DOHH2 (cell line): Measurements from ENCODE around the gene RAB7A.
A peak's percentile ranks its signal among the peaks of the same experiment; 100 is the strongest.
"Not testable (repeated sequence)": the region's sequence is repeated elsewhere in the genome, so short reads cannot be mapped to it uniquely, and the experiment has no call there.

Experiments used
- H3F3A ChIP-seq: fragments of 200-600 bp; sonication (generic), shearing (Covaris generic); 2 replicates; pipeline ENCODE4 v1.6.0; 2016; ENCODE audit warnings: antibody characterized with exemption, mild to moderate bottlenecking; ENCODE audit not compliant: control insufficient read depth, insufficient read depth
- H3K27ac ChIP-seq: fragments of 200-600 bp; sonication (generic); 2 replicates; pipeline ENCODE4 v1.5.1; 2014; ENCODE audit warnings: low read depth, mild to moderate bottlenecking, low read length, moderate library complexity
- H3K27me3 ChIP-seq: fragments of 200-600 bp; sonication (generic); 2 replicates; pipeline ENCODE4 v1.6.1; 2014; ENCODE audit warnings: mild to moderate bottlenecking, low read length, mixed read lengths; ENCODE audit not compliant: control insufficient read depth
- H3K36me3 ChIP-seq: fragments of 200-600 bp; sonication (generic); 2 replicates; pipeline ENCODE4 v1.6.1; 2014; ENCODE audit warnings: mild to moderate bottlenecking, low read length, moderate library complexity, mixed read lengths; ENCODE audit not compliant: control insufficient read depth
- H3K4me1 ChIP-seq: fragments of 200-600 bp; sonication (generic); 2 replicates; pipeline ENCODE4 v1.6.1; 2014; ENCODE audit warnings: mild to moderate bottlenecking, low read length, mixed read lengths; ENCODE audit not compliant: control insufficient read depth
- H3K4me2 ChIP-seq: fragments of 200-600 bp; sonication (generic); 2 replicates; pipeline ENCODE4 v1.6.0; 2014; ENCODE audit warnings: mild to moderate bottlenecking, low read length, moderate library complexity
- H3K4me3 ChIP-seq: fragments of 200-600 bp; sonication (generic); 2 replicates; pipeline ENCODE4 v1.5.1; 2014; ENCODE audit warnings: mild to moderate bottlenecking, low read length, mixed read lengths
- H3K79me2 ChIP-seq: fragments of 200-600 bp; sonication (generic); 2 replicates; pipeline ENCODE4 v1.6.1; 2014; ENCODE audit warnings: mild to moderate bottlenecking, low read length, mixed read lengths; ENCODE audit not compliant: control insufficient read depth
- H3K9me2 ChIP-seq: fragments of 200-600 bp; sonication (generic); replicated peaks from 2 replicates; pipeline ENCODE4 v1.6.1; 2014; ENCODE audit warnings: mild to moderate bottlenecking, low read length, mixed read lengths; ENCODE audit not compliant: control insufficient read depth
- H3K9me3 ChIP-seq: fragments of 200-600 bp; sonication (generic); 2 replicates; pipeline ENCODE4 v1.6.1; 2014; ENCODE audit warnings: antibody characterized with exemption, low read length, mixed read lengths; ENCODE audit not compliant: control insufficient read depth, insufficient read depth
- H4K20me1 ChIP-seq: fragments of 200-600 bp; sonication (generic); 2 replicates; pipeline ENCODE4 v1.6.0; 2014; ENCODE audit warnings: low read depth, mild to moderate bottlenecking, antibody characterized with exemption, low read length, moderate library complexity; ENCODE audit not compliant: control insufficient read depth, insufficient read depth
- CTCF ChIP-seq: fragments of 200-600 bp; sonication (generic); IDR thresholded peaks from one replicate; pipeline ENCODE4 v1.5.1; 2014; ENCODE audit warnings: antibody characterized with exemption, mild to moderate bottlenecking, low read depth, low read length; ENCODE audit not compliant: poor library complexity, severe bottlenecking
- EZH2phosphoT487 ChIP-seq: fragments of 200-600 bp; sonication (generic); IDR thresholded peaks from 2 replicates; pipeline ENCODE4 v1.6.1; 2017; ENCODE audit warnings: borderline replicate concordance, mild to moderate bottlenecking, antibody characterized with exemption, low read length, moderate library complexity, mixed read lengths

RAB7A gene

GRCh38 chr3:128727485-128727884, 1.5 kb downstream of the RAB7A start:
- no peaks in the 10 kb centered on the region for H3K9me2 ChIP-seq
- peak overlapping the region; percentile 87 for H3K4me2 ChIP-seq
- H4K20me1 ChIP-seq: peaks cover 28% of the 10 kb centered on the region
- peak overlapping the region; percentile 85 for H3K4me3 ChIP-seq
- H3F3A ChIP-seq: no peaks in the 10 kb centered on the region
- H3K9me3 ChIP-seq: no peaks in the 10 kb centered on the region
- no peak overlapping the region for H3K27ac ChIP-seq
- no peak for TF ChIP-seq EZH2phosphoT487
- TF ChIP-seq CTCF: no peak
- H3K4me1 ChIP-seq: peaks cover 45% of the 10 kb centered on the region
- no peaks in the 10 kb centered on the region for H3K27me3 ChIP-seq
- H3K79me2 ChIP-seq: peaks cover 71% of the 10 kb centered on the region
- H3K36me3 ChIP-seq: peaks cover 35% of the 10 kb centered on the region

- no peak for TF ChIP-seq CTCF
- no peak for TF ChIP-seq EZH2phosphoT487
- Histone ChIP-seq H3F3A (no peaks in the 10 kb centered on the region), H3K27ac (no peak overlapping the region), H3K79me2 (peaks cover 76% of the 10 kb centered on the region), H3K4me3 (peak overlapping the region; percentile 85), H3K27me3 (no peaks in the 10 kb centered on the region), H3K9me3 (no peaks in the 10 kb centered on the region), H4K20me1 (peaks cover 30% of the 10 kb centered on the region), H3K36me3 (peaks cover 35% of the 10 kb centered on the region), H3K4me2 (peak overlapping the region; percentile 87), H3K4me1 (peaks cover 45% of the 10 kb centered on the region), H3K9me2 (no peaks in the 10 kb centered on the region)
Observed at GRCh38 chr3:128727996-128728395, 2.0 kb downstream of the RAB7A start.

DNA sequence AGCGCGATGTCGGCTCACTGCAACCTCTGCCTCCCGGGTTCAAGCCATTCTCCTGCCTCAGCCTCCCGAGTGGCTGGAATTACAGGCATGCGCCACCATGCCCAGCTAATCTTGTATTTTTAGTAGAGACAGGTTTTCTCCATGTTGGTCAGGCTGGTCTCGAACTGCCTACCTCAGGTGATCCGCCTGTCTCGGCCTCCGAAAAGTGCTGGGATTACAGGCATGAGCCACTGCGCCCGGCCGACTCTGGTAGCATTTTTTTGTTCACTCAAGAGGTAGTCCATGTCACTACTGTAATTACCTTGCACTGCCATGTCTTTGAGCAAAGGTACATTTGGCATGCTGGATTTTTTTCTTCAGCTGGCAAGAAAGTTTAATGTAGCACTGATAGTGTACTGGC, 2.5 kb downstream of the RAB7A start:
- Histone ChIP-seq H3K4me2 (peak overlapping the region; percentile 87), H3K79me2 (peaks cover 81% of the 10 kb centered on the region), H3K36me3 (peaks cover 38% of the 10 kb centered on the region), H3K4me3 (peak overlapping the region; percentile 36), H3K4me1 (peaks cover 49% of the 10 kb centered on the region), H4K20me1 (peaks cover 30% of the 10 kb centered on the region)
- not testable (repeated sequence) for H3K9me3 ChIP-seq, H3K27ac ChIP-seq, H3K9me2 ChIP-seq, H3F3A ChIP-seq, H3K27me3 ChIP-seq

- Histone ChIP-seq H3K9me3 (no peaks in the 10 kb centered on the region), H3K4me3 (no peak overlapping the region), H3K9me2 (no peaks in the 10 kb centered on the region), H3K79me2 (peaks cover 98% of the 10 kb centered on the region), H3F3A (no peaks in the 10 kb centered on the region), H3K4me1 (peaks cover 56% of the 10 kb centered on the region), H4K20me1 (peaks cover 30% of the 10 kb centered on the region), H3K27me3 (no peaks in the 10 kb centered on the region), H3K36me3 (peaks cover 51% of the 10 kb centered on the region), H3K4me2 (peak overlapping the region; percentile 4; the same call in 1 of the 2 replicates), H3K27ac (no peak overlapping the region)
- TF ChIP-seq EZH2phosphoT487 (no peak), CTCF (no peak)
Observed at GRCh38 chr3:128730471-128730870, 4.5 kb downstream of the RAB7A start.
